Measurements from ENCODE around the gene DNAH14.

- TF ChIP-seq CTCF (IDR thresholded peaks at IDR 0.05; ENCODE audit: low read length) (no peak), EZH2 (optimal IDR thresholded peaks at IDR 0.05; ENCODE audit: low read depth, low read length) (no peak), EZH2phosphoT487 (IDR thresholded peaks at IDR 0.05; ENCODE audit: low read length) (no peak)
These were observed 50.7 kb downstream of the DNAH14 start for GRCh38 chr1:224980181-224980580.

Measured in MM.1S (cell line).